Neural cell (in vitro differentiated cells): ENCODE data around the gene APLNR. TPM values are rescaled to one million over a fixed set of nuclear protein-coding genes. Genes with fewer than 3 reads are reported as not detected.

ENCODE experiments used
- H2AFZ ChIP-seq: fragments of 200-600, 300-800 bp; sonication (generic), shearing (Covaris generic); 2 replicates; pipeline ENCODE4 v1.6.0; 2014; ENCODE audit warnings: low read depth, mild to moderate bottlenecking, antibody characterized with exemption, low read length, moderate library complexity
- H3F3A ChIP-seq: fragments of 200-600 bp; shearing (Covaris generic); 2 replicates; pipeline ENCODE4 v1.6.1; 2016; ENCODE audit warnings: mild to moderate bottlenecking, moderate library complexity, mixed read lengths, antibody characterized with exemption, low read length; ENCODE audit not compliant: insufficient read depth, poor library complexity, severe bottlenecking
- H3K27ac ChIP-seq: fragments of 200-600, 300-800 bp; sonication (generic), shearing (Covaris generic); 2 replicates; pipeline ENCODE4 v1.5.1; 2014; ENCODE audit warnings: mild to moderate bottlenecking, low read length, moderate library complexity
- H3K27me3 ChIP-seq: fragments of 300-800, 200-600 bp; sonication (generic), shearing (Covaris generic); 2 replicates; pipeline ENCODE4 v1.6.0; 2014; ENCODE audit warnings: mild to moderate bottlenecking, low read depth, low read length, moderate library complexity; ENCODE audit not compliant: insufficient read depth
- H3K36me3 ChIP-seq: fragments of 300-800, 200-600 bp; sonication (generic), shearing (Covaris generic); 2 replicates; pipeline ENCODE4 v1.5.1; 2014; ENCODE audit warnings: mild to moderate bottlenecking, antibody characterized with exemption, low read length, moderate library complexity; ENCODE audit not compliant: insufficient read depth
- H3K4me2 ChIP-seq: fragments of 300-800, 200-600 bp; sonication (generic), shearing (Covaris generic); 2 replicates; pipeline ENCODE4 v1.6.0; 2014; ENCODE audit warnings: mild to moderate bottlenecking, low read length
- H3K4me3 ChIP-seq: fragments of 300-800, 200-600 bp; sonication (generic), shearing (Covaris generic); 2 replicates; pipeline ENCODE4 v1.5.1; 2014; ENCODE audit warnings: mild to moderate bottlenecking, low read length, moderate library complexity
- H3K79me2 ChIP-seq: fragments of 200-600 bp; shearing (Covaris generic); replicated peaks from 2 replicates; pipeline ENCODE4 v1.6.0; 2014; ENCODE audit warnings: mild to moderate bottlenecking, low read length, moderate library complexity; ENCODE audit not compliant: insufficient read depth
- H3K9ac ChIP-seq: fragments of 300-800, 200-600 bp; sonication (generic), shearing (Covaris generic); 2 replicates; pipeline ENCODE4 v1.6.1; 2016; ENCODE audit warnings: mild to moderate bottlenecking, low read length, mixed read lengths
- H3K9me2 ChIP-seq: fragments of 200-600 bp; shearing (Covaris generic); 2 replicates; pipeline ENCODE4 v1.6.1; 2016; ENCODE audit warnings: mild to moderate bottlenecking, low read length, mixed read lengths; ENCODE audit not compliant: insufficient read depth
- H3K9me3 ChIP-seq: fragments of 200-600, 300-800 bp; sonication (generic), shearing (Covaris generic); 2 replicates; pipeline ENCODE4 v1.6.1; 2016; ENCODE audit warnings: mild to moderate bottlenecking, mixed run types, low read length, moderate library complexity, mixed read lengths
- H4K20me1 ChIP-seq: fragments of 200-600 bp; shearing (Covaris generic); 2 replicates; pipeline ENCODE4 v1.6.1; 2016; ENCODE audit warnings: mild to moderate bottlenecking, mixed run types; ENCODE audit not compliant: insufficient read depth
- EP300 ChIP-seq: fragments of 450-650 bp; conservative IDR thresholded peaks from 2 replicates; pipeline ENCODE4 v1.6.1; 2014; ENCODE audit warnings: antibody characterized with exemption, mild to moderate bottlenecking, moderate library complexity; ENCODE audit not compliant: poor library complexity, severe bottlenecking
- EZH2 ChIP-seq: fragments of 200-600, 300-800 bp; shearing (Covaris generic), sonication (generic); IDR thresholded peaks from 2 replicates; pipeline ENCODE4 v1.6.1; 2014; ENCODE audit warnings: antibody characterized with exemption, low read length, borderline replicate concordance, mild to moderate bottlenecking; ENCODE audit not compliant: insufficient read depth, poor library complexity, severe bottlenecking
- MXI1 ChIP-seq: fragments of 450-650 bp; conservative IDR thresholded peaks from 2 replicates; pipeline ENCODE4 v1.6.1; 2014; ENCODE audit warnings: antibody characterized with exemption, mild to moderate bottlenecking; ENCODE audit not compliant: poor library complexity, severe bottlenecking
- POLR2AphosphoS5 ChIP-seq: IDR thresholded peaks from 2 replicates; pipeline ENCODE4 v1.6.1; 2012
- RAD21 ChIP-seq: fragments of 450-650 bp; conservative IDR thresholded peaks from 2 replicates; pipeline ENCODE4 v1.6.1; 2014; ENCODE audit warnings: antibody characterized with exemption, mild to moderate bottlenecking, moderate library complexity
- SMC3 ChIP-seq: fragments of 450-650 bp; conservative IDR thresholded peaks from 2 replicates; pipeline ENCODE4 v1.6.1; 2014; ENCODE audit warnings: antibody characterized with exemption, mild to moderate bottlenecking, moderate library complexity; ENCODE audit not compliant: poor library complexity
- polyA plus RNA-seq: library from polyadenylated mRNA; depleted of rRNA; stranded (reverse); fragments of >200 nt; gene quantifications from 2 replicates; pipeline ENCODE4 v1.2.3, GENCODE V29; 2014
- TF ChIP-seq, protein P1 (sequence below): IDR thresholded peaks from 2 replicates; pipeline ENCODE4 v1.6.1; 2012; ENCODE audit warnings: borderline replicate concordance
- TF ChIP-seq, protein P2 (sequence below): fragments of 450-650 bp; IDR thresholded peaks from 2 replicates; pipeline ENCODE4 v1.5.1; 2014; ENCODE audit warnings: antibody characterized with exemption, mild to moderate bottlenecking, moderate library complexity; ENCODE audit not compliant: poor library complexity, severe bottlenecking

Gene APLNR
- polyA plus RNA-seq, 1 donor from 2014 or later, result not detected

DNA sequence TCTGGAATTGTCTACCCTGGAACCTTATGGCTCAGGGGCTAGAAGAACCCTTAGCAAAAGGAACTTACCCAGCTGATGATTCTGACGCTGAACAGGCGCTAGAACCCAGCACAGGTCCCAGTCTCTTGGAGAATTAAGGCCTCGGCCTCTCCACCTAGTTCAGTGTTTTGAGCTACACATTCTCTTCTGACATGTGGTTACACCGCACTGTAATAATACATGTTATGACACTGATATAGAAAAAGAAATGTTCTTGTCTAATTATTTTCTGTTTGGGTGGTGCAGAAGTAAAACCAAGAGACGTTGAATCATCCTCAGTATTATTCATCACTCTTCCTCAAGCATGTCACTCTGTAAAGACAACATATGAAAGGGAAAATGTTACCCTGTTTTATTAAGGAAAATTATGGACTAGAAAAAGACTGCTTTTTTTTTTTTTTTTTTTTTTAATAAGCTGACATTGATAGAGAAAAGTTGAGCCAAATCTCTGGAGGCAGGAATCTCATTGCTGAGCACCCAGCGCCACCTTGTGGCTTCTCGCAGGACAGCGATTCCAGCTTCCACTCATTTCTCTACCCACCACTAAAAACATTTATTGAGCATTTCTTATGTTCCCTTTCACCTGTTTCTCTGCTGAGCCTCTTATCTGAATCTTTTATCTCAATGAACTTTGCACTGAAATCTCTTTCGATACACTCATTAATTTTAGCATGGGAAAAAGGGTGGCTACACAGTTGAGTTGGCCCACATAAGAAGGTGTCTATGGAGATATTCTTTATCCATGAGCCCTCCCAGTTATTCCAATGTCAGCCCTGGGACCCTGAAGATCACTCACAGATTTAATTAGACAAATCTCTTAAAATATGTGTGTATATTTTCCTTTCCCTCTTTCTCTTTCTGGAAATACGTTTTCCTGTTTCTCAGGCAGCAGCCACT is 12.6 kb upstream of the APLNR start:
- no peaks in the 10 kb centered on the region for H4K20me1 ChIP-seq

DNA sequence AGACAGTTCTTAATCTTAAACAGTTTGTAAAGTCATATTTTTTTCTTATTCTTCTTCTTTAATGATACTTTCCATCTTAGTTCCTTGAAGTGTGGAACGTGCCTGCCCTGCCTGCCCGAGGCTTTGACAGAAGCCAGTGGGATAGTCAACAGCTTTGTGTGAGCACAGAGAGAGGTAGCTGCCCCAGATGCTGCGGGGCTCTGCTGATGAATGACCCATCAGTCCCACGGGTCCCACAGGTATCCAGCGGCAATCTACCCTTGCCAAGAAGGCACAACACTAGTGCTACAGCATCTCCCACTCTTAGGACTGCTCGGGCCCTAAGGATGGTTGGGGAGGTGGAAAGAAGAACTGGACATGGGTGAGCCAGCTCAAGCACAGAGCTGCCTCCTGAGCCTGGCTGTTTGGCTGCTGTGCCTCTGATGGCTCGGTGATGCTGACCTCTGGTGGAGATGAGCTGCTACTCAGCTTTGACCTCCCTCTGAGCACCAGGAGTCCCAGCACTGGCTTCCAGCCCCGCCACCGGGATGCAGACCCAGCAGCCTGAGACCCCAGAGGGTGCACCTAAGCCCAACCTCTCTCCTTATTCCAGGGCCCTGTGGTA is 11.8 kb upstream of the APLNR start:
- H3F3A ChIP-seq, result no peaks in the 10 kb centered on the region
- no peak overlapping the region for H3K9ac ChIP-seq
- H3K27me3 ChIP-seq, result no peaks in the 10 kb centered on the region
- H3K36me3 ChIP-seq, result no peaks in the 10 kb centered on the region
- TF ChIP-seq, protein P1, sequence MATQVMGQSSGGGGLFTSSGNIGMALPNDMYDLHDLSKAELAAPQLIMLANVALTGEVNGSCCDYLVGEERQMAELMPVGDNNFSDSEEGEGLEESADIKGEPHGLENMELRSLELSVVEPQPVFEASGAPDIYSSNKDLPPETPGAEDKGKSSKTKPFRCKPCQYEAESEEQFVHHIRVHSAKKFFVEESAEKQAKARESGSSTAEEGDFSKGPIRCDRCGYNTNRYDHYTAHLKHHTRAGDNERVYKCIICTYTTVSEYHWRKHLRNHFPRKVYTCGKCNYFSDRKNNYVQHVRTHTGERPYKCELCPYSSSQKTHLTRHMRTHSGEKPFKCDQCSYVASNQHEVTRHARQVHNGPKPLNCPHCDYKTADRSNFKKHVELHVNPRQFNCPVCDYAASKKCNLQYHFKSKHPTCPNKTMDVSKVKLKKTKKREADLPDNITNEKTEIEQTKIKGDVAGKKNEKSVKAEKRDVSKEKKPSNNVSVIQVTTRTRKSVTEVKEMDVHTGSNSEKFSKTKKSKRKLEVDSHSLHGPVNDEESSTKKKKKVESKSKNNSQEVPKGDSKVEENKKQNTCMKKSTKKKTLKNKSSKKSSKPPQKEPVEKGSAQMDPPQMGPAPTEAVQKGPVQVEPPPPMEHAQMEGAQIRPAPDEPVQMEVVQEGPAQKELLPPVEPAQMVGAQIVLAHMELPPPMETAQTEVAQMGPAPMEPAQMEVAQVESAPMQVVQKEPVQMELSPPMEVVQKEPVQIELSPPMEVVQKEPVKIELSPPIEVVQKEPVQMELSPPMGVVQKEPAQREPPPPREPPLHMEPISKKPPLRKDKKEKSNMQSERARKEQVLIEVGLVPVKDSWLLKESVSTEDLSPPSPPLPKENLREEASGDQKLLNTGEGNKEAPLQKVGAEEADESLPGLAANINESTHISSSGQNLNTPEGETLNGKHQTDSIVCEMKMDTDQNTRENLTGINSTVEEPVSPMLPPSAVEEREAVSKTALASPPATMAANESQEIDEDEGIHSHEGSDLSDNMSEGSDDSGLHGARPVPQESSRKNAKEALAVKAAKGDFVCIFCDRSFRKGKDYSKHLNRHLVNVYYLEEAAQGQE, result no peak
- no peak for TF ChIP-seq EP300
- TF ChIP-seq RAD21, result peak; percentile 56
- TF ChIP-seq, protein P2, sequence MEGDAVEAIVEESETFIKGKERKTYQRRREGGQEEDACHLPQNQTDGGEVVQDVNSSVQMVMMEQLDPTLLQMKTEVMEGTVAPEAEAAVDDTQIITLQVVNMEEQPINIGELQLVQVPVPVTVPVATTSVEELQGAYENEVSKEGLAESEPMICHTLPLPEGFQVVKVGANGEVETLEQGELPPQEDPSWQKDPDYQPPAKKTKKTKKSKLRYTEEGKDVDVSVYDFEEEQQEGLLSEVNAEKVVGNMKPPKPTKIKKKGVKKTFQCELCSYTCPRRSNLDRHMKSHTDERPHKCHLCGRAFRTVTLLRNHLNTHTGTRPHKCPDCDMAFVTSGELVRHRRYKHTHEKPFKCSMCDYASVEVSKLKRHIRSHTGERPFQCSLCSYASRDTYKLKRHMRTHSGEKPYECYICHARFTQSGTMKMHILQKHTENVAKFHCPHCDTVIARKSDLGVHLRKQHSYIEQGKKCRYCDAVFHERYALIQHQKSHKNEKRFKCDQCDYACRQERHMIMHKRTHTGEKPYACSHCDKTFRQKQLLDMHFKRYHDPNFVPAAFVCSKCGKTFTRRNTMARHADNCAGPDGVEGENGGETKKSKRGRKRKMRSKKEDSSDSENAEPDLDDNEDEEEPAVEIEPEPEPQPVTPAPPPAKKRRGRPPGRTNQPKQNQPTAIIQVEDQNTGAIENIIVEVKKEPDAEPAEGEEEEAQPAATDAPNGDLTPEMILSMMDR, result peak; percentile 45
- TF ChIP-seq SMC3, result peak; percentile 55
- no peaks in the 10 kb centered on the region for H4K20me1 ChIP-seq
- H3K4me2 ChIP-seq, result no peak overlapping the region
- H3K9me2 ChIP-seq, result no peaks in the 10 kb centered on the region
- H3K9me3 ChIP-seq, result no peaks in the 10 kb centered on the region
- no peak overlapping the region for H3K4me3 ChIP-seq
- H2AFZ ChIP-seq, result no peak overlapping the region
- no peaks in the 10 kb centered on the region for H3K79me2 ChIP-seq
- no peak overlapping the region for H3K27ac ChIP-seq

More for the DNA sequence above, 12.6 kb upstream of the APLNR start:
- no peaks in the 10 kb centered on the region for H3K9me3 ChIP-seq
- H3K79me2 ChIP-seq, result no peaks in the 10 kb centered on the region
- no peak overlapping the region for H3K9ac ChIP-seq
- H3F3A ChIP-seq, result no peaks in the 10 kb centered on the region
- no peaks in the 10 kb centered on the region for H3K27me3 ChIP-seq
- H3K27ac ChIP-seq, result no peak overlapping the region
- no peak for TF ChIP-seq MXI1
- no peak for TF ChIP-seq EZH2
- peak; percentile 96 for TF ChIP-seq SMC3
- TF ChIP-seq RAD21, result peak; percentile 96
- TF ChIP-seq, protein P2, result peak; percentile 87
- no peak for TF ChIP-seq POLR2AphosphoS5
- no peaks in the 10 kb centered on the region for H3K9me2 ChIP-seq
- H3K36me3 ChIP-seq, result no peaks in the 10 kb centered on the region
- H3K4me2 ChIP-seq, result no peak overlapping the region
- no peak overlapping the region for H3K4me3 ChIP-seq
- H2AFZ ChIP-seq, result no peak overlapping the region
